K562 (cell line): ENCODE measurements around the gene ARFGAP3.

Experiments used
- ATF6 ChIP-seq: sonication (generic); formaldehyde crosslinking; IDR thresholded peaks from 2 replicates; pipeline ENCODE4 v1.4.0; 2020; ENCODE audit warnings: mild to moderate bottlenecking, missing genetic modification reagents
- CBX8 ChIP-seq: fragments of 200-600 bp; sonication (generic); IDR thresholded peaks from 2 replicates; pipeline ENCODE4 v1.6.1; 2012; ENCODE audit warnings: borderline replicate concordance, mixed run types, low read depth, mild to moderate bottlenecking, moderate library complexity, mixed read lengths, low read length, control low read depth, inconsistent platforms; ENCODE audit not compliant: poor library complexity, severe bottlenecking; ENCODE audit errors: extremely low read depth
- EZH2 ChIP-seq: IDR thresholded peaks from 2 replicates; pipeline ENCODE4 v1.6.1; 2012; ENCODE audit warnings: low read depth, mild to moderate bottlenecking, inconsistent platforms, low read length, borderline replicate concordance
- NR1H2 ChIP-seq: sonication (generic); formaldehyde crosslinking; IDR thresholded peaks from 2 replicates; pipeline ENCODE4 v1.4.0; 2020; ENCODE audit warnings: mild to moderate bottlenecking, missing genetic modification reagents
- SIN3B ChIP-seq: fragments of 450-650 bp; IDR thresholded peaks from 2 replicates; pipeline ENCODE4 v1.6.1; 2017; ENCODE audit warnings: low read depth, mild to moderate bottlenecking, moderate library complexity
- SP2 ChIP-seq: IDR thresholded peaks from 2 replicates; pipeline ENCODE4 v1.6.1; 2011; ENCODE audit warnings: mild to moderate bottlenecking, low read depth, low read length, moderate library complexity; ENCODE audit not compliant: poor library complexity, severe bottlenecking; ENCODE audit errors: extremely low read depth
- THAP7 ChIP-seq: fragments of 250-450 bp; sonication (Bioruptor Pico); IDR thresholded peaks from 2 replicates; pipeline ENCODE4 v1.5.0; 2021
- ZBTB7A ChIP-seq: IDR thresholded peaks from 2 replicates; pipeline ENCODE4 v1.6.1; 2011; ENCODE audit warnings: low read depth, mild to moderate bottlenecking, low read length, moderate library complexity, borderline replicate concordance; ENCODE audit not compliant: control insufficient read depth
- ZC3H4 ChIP-seq: sonication (generic); formaldehyde crosslinking; IDR thresholded peaks from 2 replicates; pipeline ENCODE4 v1.9.0; 2021; ENCODE audit warnings: missing genetic modification reagents, borderline replicate concordance
- ZFP1 ChIP-seq: fragments of 450-650 bp; formaldehyde crosslinking; IDR thresholded peaks from 2 replicates; pipeline ENCODE4 v1.4.0; 2020; ENCODE audit warnings: mild to moderate bottlenecking, mixed read lengths
- ZNF23 ChIP-seq: fragments of 250-450 bp; sonication (Bioruptor Pico); IDR thresholded peaks from 2 replicates; pipeline ENCODE4 v1.4.0; 2020; ENCODE audit warnings: mild to moderate bottlenecking

- no peak for TF ChIP-seq NR1H2 (CRISPR knock-in tag)
- no peak for TF ChIP-seq EZH2
- TF ChIP-seq ZNF23: no peak
- TF ChIP-seq SIN3B: no peak
- TF ChIP-seq ZBTB7A: no peak
- no peak for TF ChIP-seq SP2
- TF ChIP-seq ZC3H4 (CRISPR knock-in tag): no peak
- no peak for TF ChIP-seq ATF6 (CRISPR knock-in tag)
- no peak for TF ChIP-seq THAP7 (CRISPR knock-in tag)
- TF ChIP-seq ZFP1: no peak
- TF ChIP-seq CBX8: no peak
These were observed 62.2 kb downstream of the ARFGAP3 start for GRCh38 chr22:42794551-42795510.
